Brain microvascular endothelial cell (primary cell): ENCODE results near the gene C12orf54.
"Not testable (repeated sequence)": the region's sequence is repeated elsewhere in the genome, so short reads cannot be mapped to it uniquely, and the experiment has no call there.

Experiments used
- DNase-seq: peaks from one replicate; pipeline ENCODE4 v3.0.0-alpha.2; 2020
- H3K27ac ChIP-seq: fragments of 250-450 bp; sonication (Bioruptor Pico); 2 replicates; pipeline ENCODE4 v1.5.1; 2020; ENCODE audit warnings: mild to moderate bottlenecking, moderate library complexity
- H3K27me3 ChIP-seq: fragments of 250-450 bp; sonication (Bioruptor Pico); replicated peaks from 2 replicates; pipeline ENCODE4 v1.5.1; 2020; ENCODE audit warnings: mild to moderate bottlenecking
- H3K36me3 ChIP-seq: fragments of 250-450 bp; sonication (Bioruptor Pico); replicated peaks from 2 replicates; pipeline ENCODE4 v1.5.1; 2020; ENCODE audit warnings: mild to moderate bottlenecking
- H3K4me3 ChIP-seq: 2 replicates; pipeline ENCODE4 v1.5.1; 2011; ENCODE audit warnings: low read depth, mild to moderate bottlenecking, control low read depth, low read length, moderate library complexity
- CTCF ChIP-seq: IDR thresholded peaks from 2 replicates; pipeline ENCODE4 v1.5.1; 2011; ENCODE audit warnings: low read depth, mild to moderate bottlenecking, moderate library complexity, low read length, control low read depth, inconsistent platforms; ENCODE audit errors: missing control alignments
- in situ Hi-C: cut with HindIII; loops from 2 replicates; pipeline ENCODE4 v1.10.0; 2017; ENCODE audit warnings: low sequenced_read_pairs, low pct_ligation_motif_present

C12orf54 gene

GRCh38 chr12:48482198-48482597 lies at the start of gene C12orf54:
C12orf54 (plus strand) TSS chr12:48482498; CDS start chr12:48483297, 799 bp downstream.
- no peak for TF ChIP-seq CTCF
- Histone ChIP-seq H3K36me3 (no peaks in the 10 kb centered on the region), H3K27ac (no peak within 1 kb of the TSS), H3K27me3 (no peaks in the 10 kb centered on the region), H3K4me3 (no peak within 1 kb of the TSS)
- DNase-seq, result no peak
- in situ Hi-C loops, result no loop called here

GRCh38 chr12:48434016-48434415 lies 48.3 kb upstream of the C12orf54 start:
- in situ Hi-C loops, H3K4me3 ChIP-seq, H3K27ac ChIP-seq, DNase-seq, H3K27me3 ChIP-seq, H3K36me3 ChIP-seq: not testable (repeated sequence)

GRCh38 chr12:48441069-48441468 lies 41.2 kb upstream of the C12orf54 start:
- TF ChIP-seq CTCF, result no peak
- Histone ChIP-seq H3K4me3 (no peak overlapping the region), H3K27ac (no peak overlapping the region), H3K27me3 (no peaks in the 10 kb centered on the region), H3K36me3 (no peaks in the 10 kb centered on the region)
- peak; percentile 2 for DNase-seq
- in situ Hi-C loops, result no loop called here

GRCh38 chr12:48442179-48442847 lies 40.0 kb upstream of the C12orf54 start:
- TF ChIP-seq CTCF, result no peak
- H3K27me3 ChIP-seq, result no peaks in the 10 kb centered on the region
- no peak overlapping the region for H3K4me3 ChIP-seq
- in situ Hi-C loops, result no loop called here
- no peak overlapping the region for H3K27ac ChIP-seq
- DNase-seq, result no peak
- H3K36me3 ChIP-seq, result no peaks in the 10 kb centered on the region

- no peak for TF ChIP-seq CTCF
- DNase-seq, result no peak
- no peak overlapping the region for H3K27ac ChIP-seq
- no peak overlapping the region for H3K4me3 ChIP-seq
- H3K36me3 ChIP-seq, result no peaks in the 10 kb centered on the region
- in situ Hi-C loops, result no loop called here
- H3K27me3 ChIP-seq, result no peaks in the 10 kb centered on the region
Measured at GRCh38 chr12:48445538-48445937, 36.8 kb upstream of the C12orf54 start.

GRCh38 chr12:48446161-48446776 lies 36.0 kb upstream of the C12orf54 start:
- in situ Hi-C loops, result no loop called here
- no peak for DNase-seq
- no peaks in the 10 kb centered on the region for H3K36me3 ChIP-seq
- H3K27me3 ChIP-seq, result no peaks in the 10 kb centered on the region
- no peak overlapping the region for H3K4me3 ChIP-seq
- TF ChIP-seq CTCF, result no peak
- no peak overlapping the region for H3K27ac ChIP-seq
